ENCODE measurements around the gene DDAH1.

DNA sequence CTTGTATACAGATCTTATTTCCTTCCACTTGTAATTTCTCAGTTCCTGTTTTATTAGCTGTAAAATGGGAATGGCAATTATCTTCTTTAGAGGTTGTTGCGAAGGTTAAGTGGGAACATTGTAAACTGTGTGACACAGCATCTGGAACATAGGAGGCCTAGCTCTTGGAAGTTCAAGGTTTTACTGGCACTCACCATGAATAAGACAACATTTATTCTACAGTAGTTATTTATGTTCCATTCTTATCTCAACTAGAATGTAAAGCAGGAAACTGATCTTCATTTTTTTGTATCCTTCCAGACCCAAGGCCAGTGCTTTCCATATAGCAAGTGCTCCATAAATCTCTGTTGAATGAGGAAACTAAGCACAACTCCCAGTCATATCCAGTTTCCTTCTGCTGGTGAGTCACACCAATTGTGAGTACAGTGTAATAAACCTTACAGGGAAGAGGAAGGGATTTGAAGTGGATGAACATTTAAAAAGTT is 189.9 kb downstream of the DDAH1 start:
- no peak for TF ChIP-seq POLR2A (IDR thresholded peaks at IDR 0.05)
- TF ChIP-seq, protein P1, sequence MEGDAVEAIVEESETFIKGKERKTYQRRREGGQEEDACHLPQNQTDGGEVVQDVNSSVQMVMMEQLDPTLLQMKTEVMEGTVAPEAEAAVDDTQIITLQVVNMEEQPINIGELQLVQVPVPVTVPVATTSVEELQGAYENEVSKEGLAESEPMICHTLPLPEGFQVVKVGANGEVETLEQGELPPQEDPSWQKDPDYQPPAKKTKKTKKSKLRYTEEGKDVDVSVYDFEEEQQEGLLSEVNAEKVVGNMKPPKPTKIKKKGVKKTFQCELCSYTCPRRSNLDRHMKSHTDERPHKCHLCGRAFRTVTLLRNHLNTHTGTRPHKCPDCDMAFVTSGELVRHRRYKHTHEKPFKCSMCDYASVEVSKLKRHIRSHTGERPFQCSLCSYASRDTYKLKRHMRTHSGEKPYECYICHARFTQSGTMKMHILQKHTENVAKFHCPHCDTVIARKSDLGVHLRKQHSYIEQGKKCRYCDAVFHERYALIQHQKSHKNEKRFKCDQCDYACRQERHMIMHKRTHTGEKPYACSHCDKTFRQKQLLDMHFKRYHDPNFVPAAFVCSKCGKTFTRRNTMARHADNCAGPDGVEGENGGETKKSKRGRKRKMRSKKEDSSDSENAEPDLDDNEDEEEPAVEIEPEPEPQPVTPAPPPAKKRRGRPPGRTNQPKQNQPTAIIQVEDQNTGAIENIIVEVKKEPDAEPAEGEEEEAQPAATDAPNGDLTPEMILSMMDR (IDR thresholded peaks at IDR 0.05), result no peak

Measured in ovary (tissue), 3 donors.